ENCODE data around the gene PFKL. TPM values are rescaled to one million over a fixed set of nuclear protein-coding genes. Genes with fewer than 3 reads are reported as not detected.

Gene PFKL
- total RNA-seq, 1 experiment from 2014 or later: 150 TPM

- no peak for TF ChIP-seq MAX (IDR thresholded peaks at IDR 0.05)
- no peak for TF ChIP-seq EZH2 (IDR thresholded peaks at IDR 0.05)
Observed at GRCh38 chr21:44259082-44259705, 40.7 kb upstream of the PFKL start (continued).

GRCh38 chr21:44260066-44260465 is 39.8 kb upstream of the PFKL start:
- CTCF ChIA-PET: interaction anchor here (0.8 kb wide), 1 partner anchor 38 kb away, joined by 3 read pairs; no protein-coding TSS in a partner anchor
- Histone ChIP-seq H4K20me1 (ENCODE audit: insufficient read depth) (no peaks in the 10 kb centered on the region), H3K79me2 (ENCODE audit: insufficient read depth, low read length) (no peaks in the 10 kb centered on the region), H3K9me2 (ENCODE audit: insufficient read depth) (no peaks in the 10 kb centered on the region), H2AFZ (ENCODE audit: low read depth, low read length, poor library complexity, severe bottlenecking) (no peak overlapping the region), H3K27ac (ENCODE audit: low read depth, low read length) (no peak overlapping the region), H3K4me3 (replicated peaks in 1 of 2; ENCODE audit: low read depth in 1 of 2, low read length in 2 of 2) (no peak overlapping the region), H3K36me3 (ENCODE audit: control insufficient read depth in 1 of 2, insufficient read depth in 2 of 2, low read length in 2 of 2) (no peaks in the 10 kb centered on the region), H3K27me3 (ENCODE audit: insufficient read depth, low read length) (no peaks in the 10 kb centered on the region), H3K4me2 (ENCODE audit: low read length) (no peak overlapping the region), H3K9ac (ENCODE audit: low read length) (no peak overlapping the region), H3K4me1 (ENCODE audit: control insufficient read depth in 1 of 2, insufficient read depth in 2 of 2, low read length in 2 of 2) (no peaks in the 10 kb centered on the region), H3K9me3 (ENCODE audit: control insufficient read depth in 1 of 2, insufficient read depth in 1 of 2, low read depth in 1 of 2, low read length in 2 of 2) (no peaks in the 10 kb centered on the region)
- DNase-seq (ENCODE audit: low read depth, low spot score): no peak
- no peak for ATAC-seq
- POLR2A ChIA-PET: no interaction called here
- intact Hi-C loops (cut with micrococcal nuclease): no loop called here
- RAD21 ChIA-PET (ENCODE audit: low non-redundant PET in 1 of 2, low total read pairs in 2 of 2, uncharacterized antibody in 2 of 2, unreplicated experiment in 2 of 2): no interaction called here
- no TSS peak for BruUV-seq (replicated peaks)
- TF ChIP-seq MAX (IDR thresholded peaks at IDR 0.05) (no peak), POLR2AphosphoS5 (IDR thresholded peaks at IDR 0.05; ENCODE audit: low read depth, low read length) (no peak), CBX3 (IDR thresholded peaks at IDR 0.05; ENCODE audit: low read depth) (no peak), TCF7L2 (IDR thresholded peaks at IDR 0.05; ENCODE audit: borderline replicate concordance, extremely low read depth, insufficient read depth, insufficient read length) (no peak), ZFX (IDR thresholded peaks at IDR 0.05) (no peak), ELF1 (IDR thresholded peaks at IDR 0.05; ENCODE audit: borderline replicate concordance, low read depth) (no peak), RAD21 (IDR thresholded peaks at IDR 0.05; ENCODE audit: low read depth) (no peak), CTCF (IDR thresholded peaks at IDR 0.05 in 2 of 3, conservative IDR thresholded peaks at IDR 0.05 in 1 of 3; ENCODE audit: borderline replicate concordance in 1 of 3, insufficient read depth in 1 of 3, low read depth in 2 of 3, low read length in 2 of 3) (no peak), EZH2 (IDR thresholded peaks at IDR 0.05) (no peak), ZNF274 (IDR thresholded peaks at IDR 0.05; ENCODE audit: low read depth, low read length) (no peak), POLR2A (IDR thresholded peaks at IDR 0.05; ENCODE audit: borderline replicate concordance, extremely low read depth, insufficient read depth, insufficient read length) (no peak), ATF3 (IDR thresholded peaks at IDR 0.05) (no peak), REST (IDR thresholded peaks at IDR 0.05; ENCODE audit: low read depth) (no peak), YY1 (IDR thresholded peaks at IDR 0.05; ENCODE audit: extremely low read depth, insufficient replicate concordance, low read depth, low read length) (no peak), JUND (IDR thresholded peaks at IDR 0.05) (no peak), SIN3A (IDR thresholded peaks at IDR 0.05; ENCODE audit: low read depth) (no peak), CEBPB (IDR thresholded peaks at IDR 0.05; ENCODE audit: low read depth) (no peak), FOSL1 (IDR thresholded peaks at IDR 0.05; ENCODE audit: low read depth) (no peak)

Data from HCT116 (cell line).